SK-N-SH (cell line): ENCODE data around the gene RABGGTA. TPM values are rescaled to one million over a fixed set of nuclear protein-coding genes. Genes with fewer than 3 reads are reported as not detected.

ENCODE experiments used
- CTCF ChIA-PET: fragments of 300-600, 350-600 bp; formaldehyde crosslinking; extraction: SDS; loops from one replicate; lab custom pipeline; 2021; lab: Yijun Ruan, JAX
- POLR2A ChIA-PET: fragments of 350-600 bp; sonication (Branson Sonifier 250); formaldehyde crosslinking; extraction: SDS; loops from one replicate; lab custom pipeline; 2020; ENCODE audit warnings: antibody characterized with exemption, inconsistent platforms; lab: Yijun Ruan, JAX
- DNase-seq: peaks from one replicate; pipeline ENCODE4 v3.0.0; 2012
- H2AFZ ChIP-seq: fragments of 200-600 bp; sonication (generic); 2 replicates; pipeline ENCODE4 v1.8.1; 2016; ENCODE audit warnings: antibody characterized with exemption, mild to moderate bottlenecking, low read depth
- H3F3A ChIP-seq: fragments of 200-600 bp; sonication (generic); replicated peaks from 2 replicates; pipeline ENCODE3; 2016; ENCODE audit warnings: antibody characterized with exemption, mild to moderate bottlenecking; ENCODE audit not compliant: insufficient read depth
- H3K27ac ChIP-seq, 2 experiments: fragments of 200-500 bp in 1 of 2; fragments of 200-600 bp in 1 of 2; sonication (Bioruptor generic) in 1 of 2; sonication (generic), shearing (Covaris generic) in 1 of 2; 2 replicates each; pipeline versions ENCODE4 v1.5.1 to v1.6.1; 2014 to 2016; ENCODE audit warnings: low read depth in 2 of 2, inconsistent platforms in 1 of 2, low read length in 1 of 2, mild to moderate bottlenecking in 1 of 2, mixed read lengths in 1 of 2
- H3K27me3 ChIP-seq: fragments of 200-600 bp; sonication (generic), shearing (Covaris generic); 2 replicates; pipeline ENCODE4 v1.6.1; 2016; ENCODE audit warnings: mixed run types; ENCODE audit not compliant: insufficient read depth
- H3K36me3 ChIP-seq, 2 experiments: fragments of 200-500 bp in 1 of 2; fragments of 200-600 bp in 1 of 2; sonication (Bioruptor generic) in 1 of 2; sonication (generic) in 1 of 2; replicated peaks in 1 of 2; 2 replicates each; pipeline versions ENCODE3 to v1.5.1; 2014 to 2016; ENCODE audit warnings: low read length in 1 of 2, mild to moderate bottlenecking in 1 of 2; ENCODE audit not compliant: insufficient read depth in 2 of 2, control insufficient read depth in 1 of 2
- H3K4me1 ChIP-seq, 2 experiments: fragments of 200-500 bp in 1 of 2; fragments of 200-600 bp in 1 of 2; sonication (Bioruptor generic) in 1 of 2; sonication (generic), shearing (Covaris generic) in 1 of 2; 2 replicates each; pipeline versions ENCODE4 v1.5.1 to v1.6.1; 2014 to 2016; ENCODE audit warnings: low read depth in 1 of 2, low read length in 1 of 2, mixed run types in 1 of 2; ENCODE audit not compliant: insufficient read depth in 2 of 2, control insufficient read depth in 1 of 2
- H3K4me2 ChIP-seq: fragments of 200-600 bp; sonication (generic), shearing (Covaris generic); 2 replicates; pipeline ENCODE4 v1.6.1; 2017; ENCODE audit warnings: mixed run types
- H3K4me3 ChIP-seq, 2 experiments: fragments of 200-500 bp in 1 of 2; fragments of 200-600 bp in 1 of 2; sonication (Bioruptor generic) in 1 of 2; sonication (generic), shearing (Covaris generic) in 1 of 2; 2 replicates each; pipeline versions ENCODE4 v1.5.1 to v1.8.1; 2014 to 2016; ENCODE audit warnings: low read depth in 2 of 2, inconsistent platforms in 1 of 2, low read length in 1 of 2, mild to moderate bottlenecking in 1 of 2, mixed read lengths in 1 of 2, moderate library complexity in 1 of 2
- H3K79me2 ChIP-seq: fragments of 200-600 bp; sonication (generic); 2 replicates; pipeline ENCODE4 v1.8.1; 2017; ENCODE audit warnings: mild to moderate bottlenecking; ENCODE audit not compliant: insufficient read depth
- H3K9ac ChIP-seq: fragments of 200-600 bp; sonication (generic); 2 replicates; pipeline ENCODE4 v1.6.1; 2017; ENCODE audit warnings: mixed run types
- H3K9me2 ChIP-seq: fragments of 200-600 bp; sonication (generic); 2 replicates; pipeline ENCODE4 v1.6.1; 2017; ENCODE audit warnings: mixed run types
- H3K9me3 ChIP-seq: fragments of 200-600 bp; sonication (generic); 2 replicates; pipeline ENCODE4 v1.6.1; 2017; ENCODE audit warnings: mixed run types, mild to moderate bottlenecking, moderate library complexity
- H4K20me1 ChIP-seq: fragments of 200-600 bp; sonication (generic); 2 replicates; pipeline ENCODE4 v1.6.1; 2017; ENCODE audit warnings: mild to moderate bottlenecking, mixed run types; ENCODE audit not compliant: insufficient read depth
- CHD2 ChIP-seq: fragments of 150-350 bp; IDR thresholded peaks from 2 replicates; pipeline ENCODE4 v1.6.1; 2018; ENCODE audit warnings: low read length; ENCODE audit not compliant: partially characterized antibody
- EP300 ChIP-seq, 2 experiments: IDR thresholded peaks; 2 replicates each; pipeline versions ENCODE4 v1.4.0 to v1.6.1; 2012; ENCODE audit warnings: borderline replicate concordance in 1 of 2, low read depth in 1 of 2, low read length in 1 of 2
- EZH2phosphoT487 ChIP-seq: fragments of 200-600 bp; sonication (generic); IDR thresholded peaks from 2 replicates; pipeline ENCODE4 v1.6.1; 2017; ENCODE audit warnings: low read depth, mixed run types, mild to moderate bottlenecking, antibody characterized with exemption, moderate library complexity, borderline replicate concordance
- FOXJ3 ChIP-seq: sonication (generic); formaldehyde crosslinking; IDR thresholded peaks from 2 replicates; pipeline ENCODE4 v1.5.1; 2020; ENCODE audit warnings: mild to moderate bottlenecking, missing genetic modification reagents
- FOXM1 ChIP-seq: IDR thresholded peaks from 2 replicates; pipeline ENCODE4 v1.4.0; 2012; ENCODE audit warnings: low read depth, mild to moderate bottlenecking
- JUND ChIP-seq: IDR thresholded peaks from 2 replicates; pipeline ENCODE4 v1.4.0; 2012
- MEF2A ChIP-seq: IDR thresholded peaks from 2 replicates; pipeline ENCODE4 v1.4.0; 2012; ENCODE audit warnings: low read depth, borderline replicate concordance
- POLR2AphosphoS5 ChIP-seq: IDR thresholded peaks from 2 replicates; pipeline ENCODE4 v1.6.1; 2012; ENCODE audit warnings: low read depth, low read length
- RAD21 ChIP-seq: IDR thresholded peaks from 2 replicates; pipeline ENCODE4 v1.6.1; 2012; ENCODE audit warnings: mild to moderate bottlenecking, low read length
- RFX5 ChIP-seq: IDR thresholded peaks from 2 replicates; pipeline ENCODE4 v1.6.1; 2012; ENCODE audit warnings: mild to moderate bottlenecking, improper control_type of control experiment, low read length
- RXRA ChIP-seq: IDR thresholded peaks from 2 replicates; pipeline ENCODE4 v1.4.0; 2012; ENCODE audit warnings: low read depth, mild to moderate bottlenecking, borderline replicate concordance
- TAF1 ChIP-seq: IDR thresholded peaks from 2 replicates; pipeline ENCODE4 v1.6.1; 2012; ENCODE audit warnings: low read depth, mild to moderate bottlenecking, low read length, moderate library complexity, borderline replicate concordance
- TCF12 ChIP-seq: IDR thresholded peaks from 2 replicates; pipeline ENCODE4 v1.4.0; 2012
- USF1 ChIP-seq: IDR thresholded peaks from 2 replicates; pipeline ENCODE4 v1.4.0; 2012; ENCODE audit warnings: low read depth, borderline replicate concordance
- WGBS: methylation state at CpG from one replicate; pipeline ENCODE4 v1.1.6; 2017; ENCODE audit warnings: low lambda C conversion rate; 5-methylcytosine and 5-hydroxymethylcytosine counted together
- polyA plus RNA-seq, 3 experiments: library from polyadenylated mRNA; depleted of rRNA; stranded (reverse); fragments of >200 nt; gene quantifications; 2 replicates each; pipeline ENCODE4 v1.2.3, GENCODE V29; 2012
- TF ChIP-seq, protein P1 (sequence below): IDR thresholded peaks from 2 replicates; pipeline ENCODE4 v1.6.1; 2012; ENCODE audit warnings: mild to moderate bottlenecking, low read depth, low read length, moderate library complexity
- TF ChIP-seq, protein P2 (sequence below): IDR thresholded peaks from 2 replicates; pipeline ENCODE4 v1.4.0; 2012; ENCODE audit warnings: low read depth

RABGGTA gene
- polyA plus RNA-seq, 1 of the 3 experiments (the other 2 are of a cell fraction), result 59.4 TPM

DNA sequence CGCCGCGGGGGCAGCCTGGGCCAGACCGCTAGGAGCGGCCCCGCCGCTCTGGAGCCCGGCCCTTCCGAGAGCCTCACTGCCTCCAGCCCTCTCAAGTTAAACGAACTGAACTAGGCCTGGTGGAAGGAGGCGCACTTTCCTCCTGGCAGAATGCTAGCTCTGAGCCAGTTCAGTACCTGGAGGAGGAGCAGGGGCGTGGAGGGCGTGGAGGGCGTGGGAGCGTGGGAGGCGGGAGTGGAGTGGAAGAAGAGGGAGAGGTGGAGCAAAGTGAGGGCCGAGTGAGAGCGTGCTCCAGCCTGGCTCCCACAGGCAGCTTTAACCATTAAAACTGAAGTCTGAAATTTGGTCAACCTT lies 45.2 kb upstream of the RABGGTA start:
- no peaks in the 10 kb centered on the region for H3K9me3 ChIP-seq
- CTCF ChIA-PET, result interaction anchor here (1.2 to 14.6 kb wide), 5 partner anchors 8 to 120 kb away, joined by 5 to 115 read pairs (median 5); partner anchors contain the start of genes CIDEB, LTB4R and LTB4R2

More for the DNA sequence above, 45.2 kb upstream of the RABGGTA start:
- H3K9ac ChIP-seq, result no peak overlapping the region
- no peak overlapping the region for H3K4me2 ChIP-seq
- no peak overlapping the region for H3K4me3 ChIP-seq
- no peak for DNase-seq
- peaks cover 0 to 6% of the 10 kb centered on the region in 2 experiments for H3K36me3 ChIP-seq
- H3K27ac ChIP-seq, result no peak overlapping the region
- peaks cover 0 to 8% of the 10 kb centered on the region in 2 experiments; a peak in 1 of 4 replicates for H3K4me1 ChIP-seq
- WGBS, result 85% methylated on average over 18 of the region's 18 CpGs
- TF ChIP-seq FOXJ3 (CRISPR knock-in tag) (no peak), TAF1 (no peak), EP300 (IDR thresholded peaks at IDR 0.05; ENCODE audit: borderline replicate concordance in 1 of 2, low read depth in 1 of 2, low read length in 1 of 2) (no peak), EZH2phosphoT487 (no peak), FOXM1 (no peak), USF1 (no peak), RFX5 (no peak), JUND (no peak), TCF12 (no peak), CHD2 (no peak), MEF2A (no peak), RXRA (no peak), POLR2AphosphoS5 (no peak), RAD21 (no peak)
- TF ChIP-seq, protein P1, sequence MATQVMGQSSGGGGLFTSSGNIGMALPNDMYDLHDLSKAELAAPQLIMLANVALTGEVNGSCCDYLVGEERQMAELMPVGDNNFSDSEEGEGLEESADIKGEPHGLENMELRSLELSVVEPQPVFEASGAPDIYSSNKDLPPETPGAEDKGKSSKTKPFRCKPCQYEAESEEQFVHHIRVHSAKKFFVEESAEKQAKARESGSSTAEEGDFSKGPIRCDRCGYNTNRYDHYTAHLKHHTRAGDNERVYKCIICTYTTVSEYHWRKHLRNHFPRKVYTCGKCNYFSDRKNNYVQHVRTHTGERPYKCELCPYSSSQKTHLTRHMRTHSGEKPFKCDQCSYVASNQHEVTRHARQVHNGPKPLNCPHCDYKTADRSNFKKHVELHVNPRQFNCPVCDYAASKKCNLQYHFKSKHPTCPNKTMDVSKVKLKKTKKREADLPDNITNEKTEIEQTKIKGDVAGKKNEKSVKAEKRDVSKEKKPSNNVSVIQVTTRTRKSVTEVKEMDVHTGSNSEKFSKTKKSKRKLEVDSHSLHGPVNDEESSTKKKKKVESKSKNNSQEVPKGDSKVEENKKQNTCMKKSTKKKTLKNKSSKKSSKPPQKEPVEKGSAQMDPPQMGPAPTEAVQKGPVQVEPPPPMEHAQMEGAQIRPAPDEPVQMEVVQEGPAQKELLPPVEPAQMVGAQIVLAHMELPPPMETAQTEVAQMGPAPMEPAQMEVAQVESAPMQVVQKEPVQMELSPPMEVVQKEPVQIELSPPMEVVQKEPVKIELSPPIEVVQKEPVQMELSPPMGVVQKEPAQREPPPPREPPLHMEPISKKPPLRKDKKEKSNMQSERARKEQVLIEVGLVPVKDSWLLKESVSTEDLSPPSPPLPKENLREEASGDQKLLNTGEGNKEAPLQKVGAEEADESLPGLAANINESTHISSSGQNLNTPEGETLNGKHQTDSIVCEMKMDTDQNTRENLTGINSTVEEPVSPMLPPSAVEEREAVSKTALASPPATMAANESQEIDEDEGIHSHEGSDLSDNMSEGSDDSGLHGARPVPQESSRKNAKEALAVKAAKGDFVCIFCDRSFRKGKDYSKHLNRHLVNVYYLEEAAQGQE, result no peak
- TF ChIP-seq, protein P2, sequence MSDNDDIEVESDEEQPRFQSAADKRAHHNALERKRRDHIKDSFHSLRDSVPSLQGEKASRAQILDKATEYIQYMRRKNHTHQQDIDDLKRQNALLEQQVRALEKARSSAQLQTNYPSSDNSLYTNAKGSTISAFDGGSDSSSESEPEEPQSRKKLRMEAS, result no peak
- H3K27me3 ChIP-seq, result peaks cover 12% of the 10 kb centered on the region; the same call in 1 of the 2 replicates
- POLR2A ChIA-PET, result interaction anchor here (0.8 kb wide), 1 partner anchor 17 kb away, joined by 3 read pairs; no protein-coding TSS in a partner anchor
- H3K79me2 ChIP-seq, result no peaks in the 10 kb centered on the region
- H3F3A ChIP-seq, result peaks cover 10% of the 10 kb centered on the region
- H4K20me1 ChIP-seq, result no peaks in the 10 kb centered on the region
- H3K9me2 ChIP-seq, result no peaks in the 10 kb centered on the region
- H2AFZ ChIP-seq, result no peak overlapping the region
